GM12873 (cell line): ENCODE measurements around the gene FAM118A.

Experiments used
- CTCF ChIP-seq: IDR thresholded peaks from 2 replicates; pipeline ENCODE4 v1.5.1; 2012; ENCODE audit warnings: low read depth, mild to moderate bottlenecking, moderate library complexity, low read length, control low read depth; ENCODE audit not compliant: insufficient read depth; ENCODE audit errors: missing control alignments

The FAM118A gene

GRCh38 chr22:45353786-45354185 is 44.1 kb downstream of the FAM118A start:
- no peak for TF ChIP-seq CTCF

GRCh38 chr22:45357490-45357889 is 47.8 kb downstream of the FAM118A start:
- TF ChIP-seq CTCF, result no peak

GRCh38 chr22:45358127-45358526 is 48.4 kb downstream of the FAM118A start:
- TF ChIP-seq CTCF, result no peak

GRCh38 chr22:45359627-45360026 is 49.9 kb downstream of the FAM118A start:
- no peak for TF ChIP-seq CTCF

- TF ChIP-seq CTCF, result no peak
Measured at GRCh38 chr22:45366713-45367112, 57.0 kb downstream of the FAM118A start.

- TF ChIP-seq CTCF, result no peak
Measured at GRCh38 chr22:45376009-45376408, 66.3 kb downstream of the FAM118A start.

GRCh38 chr22:45376703-45377102 is 67.0 kb downstream of the FAM118A start:
- no peak for TF ChIP-seq CTCF
